ENCODE data around the gene SPATA6.

The SPATA6 gene

DNA sequence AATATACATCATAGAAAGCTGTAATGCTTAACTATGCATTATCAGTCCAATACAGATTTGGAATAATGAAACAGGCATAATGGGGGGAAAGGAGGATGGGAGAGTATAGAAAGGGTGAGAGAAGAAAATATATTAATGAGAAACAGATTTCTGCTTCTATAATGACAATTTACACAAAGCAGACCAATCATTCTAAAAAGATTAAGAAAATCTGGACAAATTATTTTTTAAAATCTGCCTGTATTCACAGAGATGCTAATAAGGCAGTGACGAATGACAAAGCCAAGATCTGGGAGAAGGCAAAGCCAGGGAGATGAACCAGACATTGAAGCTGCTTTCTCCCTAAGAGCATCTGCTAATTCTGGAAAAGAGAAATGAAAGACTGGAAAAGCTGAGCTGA is 50.0 kb downstream of the SPATA6 start:
- Histone ChIP-seq H3K27me3 (ENCODE audit: control insufficient read depth, insufficient read depth, low read length) (no peaks in the 10 kb centered on the region), H2AFZ (no peak overlapping the region), H3K9ac (no peak overlapping the region), H3K4me1 (no peaks in the 10 kb centered on the region), H3K79me2 (no peaks in the 10 kb centered on the region), H3K4me3 (ENCODE audit: low read depth, low read length) (no peak overlapping the region), H3K36me3 (ENCODE audit: control insufficient read depth, insufficient read depth, low read length) (no peaks in the 10 kb centered on the region), H3K9me3 (ENCODE audit: control insufficient read depth, low read length) (no peaks in the 10 kb centered on the region), H3K27ac (no peak overlapping the region), H3K4me2 (ENCODE audit: low read length) (no peak overlapping the region)
- no peak for TF ChIP-seq CTCF (IDR thresholded peaks at IDR 0.05)

DNA sequence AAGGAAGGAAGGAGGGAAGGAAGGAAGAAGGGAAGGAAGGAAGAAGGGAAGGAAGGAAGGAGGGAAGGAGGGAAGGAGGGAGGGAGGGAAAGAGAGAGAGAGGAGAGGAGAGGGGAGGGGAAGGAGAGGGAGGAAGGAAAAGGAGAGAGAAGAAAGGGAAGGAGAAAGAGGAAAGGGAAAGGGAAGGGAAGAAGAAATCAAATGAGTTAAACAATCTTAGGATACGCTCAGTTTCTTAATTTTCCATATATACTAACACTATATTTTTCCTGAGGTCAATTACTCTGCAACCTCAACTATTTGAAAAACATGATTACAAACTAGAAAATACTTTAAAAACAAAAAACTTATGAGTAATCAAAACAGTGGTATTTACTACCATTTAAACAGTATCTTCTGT is 53.3 kb downstream of the SPATA6 start:
- TF ChIP-seq CTCF (IDR thresholded peaks at IDR 0.05) = no peak
- H3K4me1 ChIP-seq = no peaks in the 10 kb centered on the region
- no peaks in the 10 kb centered on the region for H3K79me2 ChIP-seq
- H3K27ac ChIP-seq = no peak overlapping the region
- H3K4me2 ChIP-seq (ENCODE audit: low read length) = no peak overlapping the region
- no peaks in the 10 kb centered on the region for H3K9me3 ChIP-seq (ENCODE audit: control insufficient read depth, low read length)
- H2AFZ ChIP-seq = no peak overlapping the region
- no peaks in the 10 kb centered on the region for H3K36me3 ChIP-seq (ENCODE audit: control insufficient read depth, insufficient read depth, low read length)
- H3K4me3 ChIP-seq (ENCODE audit: low read depth, low read length) = no peak overlapping the region
- H3K9ac ChIP-seq = no peak overlapping the region
- no peaks in the 10 kb centered on the region for H3K27me3 ChIP-seq (ENCODE audit: control insufficient read depth, insufficient read depth, low read length)

DNA sequence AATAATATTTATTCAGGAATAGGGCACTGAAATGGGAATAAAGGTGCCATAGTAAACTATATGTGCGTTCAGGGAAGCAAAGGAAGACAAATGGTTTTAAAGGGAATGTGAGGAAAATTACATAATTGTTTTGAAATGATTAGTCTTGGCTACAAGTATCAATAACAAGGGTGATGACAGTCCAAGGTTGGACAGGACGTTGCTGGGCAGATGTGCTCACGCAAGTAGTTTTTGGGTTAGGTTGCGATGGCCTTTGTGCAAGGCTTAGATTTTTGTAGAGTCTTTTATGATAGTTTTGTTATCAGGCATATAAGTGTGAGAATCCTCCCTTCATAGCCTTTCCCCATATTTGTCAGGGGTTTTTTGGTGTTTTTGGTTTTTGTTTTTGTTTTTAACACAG is 57.0 kb downstream of the SPATA6 start:
- H3K27me3 ChIP-seq (ENCODE audit: control insufficient read depth, insufficient read depth, low read length) = no peaks in the 10 kb centered on the region
- H3K4me1 ChIP-seq = no peaks in the 10 kb centered on the region
- no peaks in the 10 kb centered on the region for H3K79me2 ChIP-seq
- H3K27ac ChIP-seq = no peak overlapping the region
- TF ChIP-seq CTCF (IDR thresholded peaks at IDR 0.05) = no peak
- no peak overlapping the region for H2AFZ ChIP-seq
- no peaks in the 10 kb centered on the region for H3K36me3 ChIP-seq (ENCODE audit: control insufficient read depth, insufficient read depth, low read length)
- H3K9ac ChIP-seq = no peak overlapping the region
- no peak overlapping the region for H3K4me2 ChIP-seq (ENCODE audit: low read length)
- no peaks in the 10 kb centered on the region for H3K9me3 ChIP-seq (ENCODE audit: control insufficient read depth, low read length)
- H3K4me3 ChIP-seq (ENCODE audit: low read depth, low read length) = no peak overlapping the region

- Histone ChIP-seq H3K4me2 (ENCODE audit: low read length) (no peak overlapping the region), H3K36me3 (ENCODE audit: control insufficient read depth, insufficient read depth, low read length) (no peaks in the 10 kb centered on the region), H3K9me3 (ENCODE audit: control insufficient read depth, low read length) (no peaks in the 10 kb centered on the region), H3K79me2 (no peaks in the 10 kb centered on the region), H3K9ac (no peak overlapping the region), H3K4me3 (ENCODE audit: low read depth, low read length) (no peak overlapping the region), H2AFZ (no peak overlapping the region), H3K27ac (no peak overlapping the region), H3K4me1 (no peaks in the 10 kb centered on the region), H3K27me3 (ENCODE audit: control insufficient read depth, insufficient read depth, low read length) (no peaks in the 10 kb centered on the region)
- no peak for TF ChIP-seq CTCF (IDR thresholded peaks at IDR 0.05)
Observed at GRCh38 chr1:48414264-48414663, 57.7 kb downstream of the SPATA6 start.

DNA sequence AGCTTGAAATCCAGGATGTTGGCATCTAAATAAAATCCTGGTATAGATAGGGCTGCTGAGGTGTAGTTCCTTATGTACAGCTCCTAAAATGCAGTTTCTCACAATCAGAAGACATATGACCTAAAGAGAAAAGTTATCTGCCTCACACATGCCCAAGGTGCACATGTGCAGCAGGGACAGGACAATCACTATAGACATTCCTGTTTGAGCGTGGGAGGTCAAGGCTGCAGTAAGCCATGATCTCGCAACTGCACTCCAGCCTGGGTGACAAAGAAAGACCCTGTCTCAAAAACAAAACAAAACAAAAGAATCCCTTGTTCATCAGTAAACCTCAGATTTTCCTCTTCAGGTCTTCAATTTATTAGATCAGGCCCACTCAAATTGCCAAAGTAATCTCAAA is 66.1 kb downstream of the SPATA6 start:
- no peak overlapping the region for H3K4me3 ChIP-seq (ENCODE audit: low read depth, low read length)
- no peak overlapping the region for H3K9ac ChIP-seq
- no peaks in the 10 kb centered on the region for H3K36me3 ChIP-seq (ENCODE audit: control insufficient read depth, insufficient read depth, low read length)
- no peaks in the 10 kb centered on the region for H3K79me2 ChIP-seq
- no peaks in the 10 kb centered on the region for H3K9me3 ChIP-seq (ENCODE audit: control insufficient read depth, low read length)
- H3K27me3 ChIP-seq (ENCODE audit: control insufficient read depth, insufficient read depth, low read length) = no peaks in the 10 kb centered on the region
- H2AFZ ChIP-seq = no peak overlapping the region
- no peak overlapping the region for H3K4me2 ChIP-seq (ENCODE audit: low read length)
- no peak overlapping the region for H3K27ac ChIP-seq
- TF ChIP-seq CTCF (IDR thresholded peaks at IDR 0.05) = no peak
- H3K4me1 ChIP-seq = no peaks in the 10 kb centered on the region
